Cardiac muscle cell (in vitro differentiated cells and primary cell): ENCODE data around the gene DNMT3A. TPM values are rescaled to one million over a fixed set of nuclear protein-coding genes. Genes with fewer than 3 reads are reported as not detected.

Experiments
- DNase-seq, 2 donors: peaks; one replicate each; pipeline versions ENCODE4 v3.0.0 to v3.0.0-alpha.2; 2010 to 2017; ENCODE audit warnings: low read depth in 1 of 2, low spot score in 1 of 2
- H3K27ac ChIP-seq: fragments of 200-600 bp; sonication (generic); 2 replicates; pipeline ENCODE4 v1.5.1; 2016
- H3K27me3 ChIP-seq: fragments of 200-600 bp; sonication (generic); 2 replicates; pipeline ENCODE4 v1.6.0; 2016; ENCODE audit warnings: control low read depth
- H3K36me3 ChIP-seq: fragments of 200-600 bp; sonication (generic); 2 replicates; pipeline ENCODE4 v1.5.1; 2016; ENCODE audit warnings: control low read depth
- H3K4me1 ChIP-seq: fragments of 200-600 bp; sonication (generic); 2 replicates; pipeline ENCODE4 v1.8.1; 2017; ENCODE audit warnings: low read depth, mild to moderate bottlenecking, mixed run types
- H3K4me3 ChIP-seq: fragments of 200-600 bp; sonication (generic); 2 replicates; pipeline ENCODE4 v1.5.1; 2016; ENCODE audit warnings: mild to moderate bottlenecking
- H3K9me3 ChIP-seq: fragments of 200-600 bp; sonication (generic); 2 replicates; pipeline ENCODE4 v1.5.1; 2017; ENCODE audit warnings: low read depth, mild to moderate bottlenecking, control low read depth
- polyA plus RNA-seq: library from polyadenylated mRNA; unstranded; fragments of >200 nt; fragmentation: Nextera tagmentation; extraction: Ambion mirVana; gene quantifications from 2 replicates; pipeline ENCODE4 v1.2.1, GENCODE V29; 2016
- total RNA-seq: library from RNA; depleted of rRNA; stranded (reverse); fragments of >200 nt; gene quantifications from 2 replicates; pipeline ENCODE4 v1.2.3, GENCODE V29; 2016
- TF ChIP-seq, protein P1 (sequence below): IDR thresholded peaks from 2 replicates; pipeline ENCODE4 v1.5.1; 2012; ENCODE audit warnings: low read depth, mild to moderate bottlenecking, low read length

Gene DNMT3A
- total and polyA plus RNA-seq, 2 experiments from 2014 or later = 52.9 to 116 TPM

DNA sequence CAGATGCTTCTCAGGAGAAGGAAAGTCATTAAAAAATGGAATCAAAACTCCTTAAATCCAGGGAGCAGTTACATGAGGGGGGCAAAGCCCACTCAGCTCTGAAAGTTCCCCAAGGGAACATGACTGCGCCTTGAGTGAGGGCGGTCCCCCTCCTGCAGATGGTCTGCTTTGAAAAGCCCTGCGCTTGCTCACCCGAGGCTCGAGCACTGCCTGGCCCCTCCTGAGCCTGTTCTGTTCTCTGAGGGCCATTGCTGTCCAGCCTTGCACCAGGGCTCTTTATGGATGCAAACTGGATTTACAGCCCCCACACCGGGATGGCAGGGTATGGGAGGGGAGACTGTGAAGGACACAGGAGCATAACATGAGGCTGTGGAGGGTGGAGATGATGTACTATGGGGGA lies 37.8 kb upstream of the DNMT3A start:
- TF ChIP-seq, protein P1, sequence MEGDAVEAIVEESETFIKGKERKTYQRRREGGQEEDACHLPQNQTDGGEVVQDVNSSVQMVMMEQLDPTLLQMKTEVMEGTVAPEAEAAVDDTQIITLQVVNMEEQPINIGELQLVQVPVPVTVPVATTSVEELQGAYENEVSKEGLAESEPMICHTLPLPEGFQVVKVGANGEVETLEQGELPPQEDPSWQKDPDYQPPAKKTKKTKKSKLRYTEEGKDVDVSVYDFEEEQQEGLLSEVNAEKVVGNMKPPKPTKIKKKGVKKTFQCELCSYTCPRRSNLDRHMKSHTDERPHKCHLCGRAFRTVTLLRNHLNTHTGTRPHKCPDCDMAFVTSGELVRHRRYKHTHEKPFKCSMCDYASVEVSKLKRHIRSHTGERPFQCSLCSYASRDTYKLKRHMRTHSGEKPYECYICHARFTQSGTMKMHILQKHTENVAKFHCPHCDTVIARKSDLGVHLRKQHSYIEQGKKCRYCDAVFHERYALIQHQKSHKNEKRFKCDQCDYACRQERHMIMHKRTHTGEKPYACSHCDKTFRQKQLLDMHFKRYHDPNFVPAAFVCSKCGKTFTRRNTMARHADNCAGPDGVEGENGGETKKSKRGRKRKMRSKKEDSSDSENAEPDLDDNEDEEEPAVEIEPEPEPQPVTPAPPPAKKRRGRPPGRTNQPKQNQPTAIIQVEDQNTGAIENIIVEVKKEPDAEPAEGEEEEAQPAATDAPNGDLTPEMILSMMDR = no peak
- Histone ChIP-seq H3K27me3 (no peaks in the 10 kb centered on the region), H3K4me1 (peaks cover 6% of the 10 kb centered on the region), H3K27ac (no peak overlapping the region), H3K4me3 (no peak overlapping the region), H3K36me3 (no peaks in the 10 kb centered on the region), H3K9me3 (no peaks in the 10 kb centered on the region)
- DNase-seq = no peak

DNA sequence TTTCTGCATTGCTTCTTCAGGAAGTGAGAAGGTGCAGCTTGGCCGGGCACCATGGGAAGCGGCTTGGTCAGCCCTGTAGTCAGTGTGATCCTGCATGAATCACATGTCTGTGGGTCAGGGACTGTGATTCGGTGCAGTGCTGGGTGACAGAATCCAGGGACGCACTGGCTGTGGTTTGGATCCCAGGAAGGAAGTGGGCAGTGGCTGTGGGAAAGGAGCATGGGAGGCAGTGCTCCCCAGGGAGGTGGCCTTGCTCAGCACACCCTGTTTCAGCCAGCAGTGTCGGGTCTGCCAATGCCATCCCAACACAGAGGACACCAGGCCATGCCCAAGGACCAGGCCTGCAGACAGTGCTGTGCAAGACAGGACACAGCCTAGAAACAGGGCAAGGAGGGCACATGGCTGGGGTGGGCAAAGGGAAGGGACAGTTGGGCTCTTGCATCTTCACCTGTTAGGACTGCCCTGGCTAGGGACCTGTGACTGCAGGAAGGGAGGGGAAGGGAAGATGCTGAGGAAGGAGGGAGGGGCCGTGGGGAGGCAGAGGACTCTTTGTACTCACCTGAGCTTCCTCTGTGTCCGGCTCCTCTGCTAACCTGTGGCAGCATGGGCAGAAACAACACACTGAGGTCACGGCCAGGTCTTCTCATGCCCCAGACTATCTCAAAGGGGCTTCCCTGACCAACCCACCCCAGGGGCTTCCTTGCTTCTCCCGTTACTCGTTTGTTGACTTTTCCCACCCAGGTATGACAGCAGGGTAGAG lies 37.2 kb upstream of the DNMT3A start:
- no peak overlapping the region for H3K4me3 ChIP-seq

DNA sequence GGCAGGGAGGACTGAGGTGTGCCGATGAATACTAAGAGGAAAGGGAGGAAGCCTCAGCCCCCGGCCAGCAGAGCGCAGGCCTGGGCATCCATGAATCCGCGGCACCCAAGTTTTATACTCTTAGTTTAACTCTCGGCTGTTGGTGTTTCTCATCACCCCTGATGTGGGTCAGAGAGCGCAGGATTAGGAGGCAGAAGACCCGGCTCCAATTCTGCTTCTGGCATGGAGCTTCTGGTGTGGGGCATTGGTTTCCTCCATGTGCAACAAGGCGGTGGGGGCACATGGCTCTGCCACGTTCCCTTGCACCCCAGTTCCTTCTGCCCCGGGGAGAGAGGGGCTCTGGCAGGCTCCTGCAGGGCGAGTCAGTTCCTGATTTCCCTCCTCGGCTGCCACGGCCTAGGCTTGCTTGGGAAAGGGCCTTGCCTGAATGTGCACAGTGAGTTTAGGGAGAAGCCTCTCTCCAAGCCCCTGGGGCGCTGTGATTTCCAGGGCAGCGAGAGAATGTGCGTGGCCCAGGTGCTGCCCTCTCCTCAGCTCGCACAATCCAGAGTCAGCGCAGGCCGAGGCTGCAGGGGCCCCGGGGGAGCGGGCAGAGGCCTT lies 36.2 kb upstream of the DNMT3A start:
- no peaks in the 10 kb centered on the region for H3K36me3 ChIP-seq
- TF ChIP-seq, protein P1 = no peak
- peaks cover 6% of the 10 kb centered on the region for H3K4me1 ChIP-seq
- no peaks in the 10 kb centered on the region for H3K9me3 ChIP-seq
- no peak overlapping the region for H3K27ac ChIP-seq
- no peak overlapping the region for H3K4me3 ChIP-seq
- no peaks in the 10 kb centered on the region for H3K27me3 ChIP-seq
- no peak for DNase-seq

More for the DNA sequence above, 37.2 kb upstream of the DNMT3A start:
- peaks cover 6% of the 10 kb centered on the region for H3K4me1 ChIP-seq
- TF ChIP-seq, protein P1 = no peak
- no peaks in the 10 kb centered on the region for H3K9me3 ChIP-seq
- no peaks in the 10 kb centered on the region for H3K27me3 ChIP-seq
- H3K27ac ChIP-seq = no peak overlapping the region
- H3K36me3 ChIP-seq = no peaks in the 10 kb centered on the region
- no peak for DNase-seq

DNA sequence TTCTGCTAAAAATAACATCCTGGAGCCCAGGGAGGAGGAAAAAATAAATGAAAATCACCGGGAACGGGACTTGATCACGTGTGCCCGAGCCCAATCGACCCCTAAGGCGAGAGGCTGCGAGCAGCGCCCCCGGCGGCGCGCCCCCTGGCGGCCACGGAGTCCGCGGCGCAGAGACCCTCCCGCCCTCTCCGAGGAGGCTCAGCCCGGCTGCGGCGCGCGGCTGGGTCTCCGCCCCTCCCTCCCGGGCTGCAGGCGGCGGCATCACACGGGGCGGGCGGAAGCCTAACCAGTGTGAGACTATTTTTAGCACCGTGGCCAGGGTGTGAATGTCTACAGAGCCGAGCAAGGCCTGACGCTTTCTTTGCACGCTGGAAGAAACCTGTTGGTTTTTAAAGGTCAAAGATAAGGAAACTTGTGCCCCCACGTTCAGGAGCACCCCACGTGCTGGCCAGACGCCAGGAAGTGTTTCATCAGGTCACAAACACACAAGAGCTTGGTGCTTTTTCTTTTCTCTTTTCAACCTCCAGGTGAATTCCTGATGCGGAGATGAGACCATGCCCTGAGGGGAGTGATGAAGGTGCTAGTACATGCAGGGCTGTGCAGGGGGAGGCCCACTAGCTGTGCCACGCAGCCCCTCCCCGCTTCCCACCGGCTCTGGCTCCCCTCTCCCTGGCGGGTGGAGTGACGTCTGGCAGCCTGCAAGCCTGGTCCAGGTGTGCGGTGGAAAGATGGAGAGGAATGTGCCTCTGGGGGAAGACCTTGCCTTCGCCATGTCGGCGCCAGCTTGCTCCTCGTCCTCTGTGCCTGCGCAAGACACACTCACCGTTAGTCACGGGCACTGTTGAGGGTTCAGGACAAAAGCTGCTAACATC lies 35.3 kb upstream of the DNMT3A start:
- H3K4me1 ChIP-seq = peaks cover 6% of the 10 kb centered on the region
- no peaks in the 10 kb centered on the region for H3K9me3 ChIP-seq
- TF ChIP-seq, protein P1 = peak; percentile 80
- H3K4me3 ChIP-seq = no peak overlapping the region
- H3K27me3 ChIP-seq = no peaks in the 10 kb centered on the region
- H3K27ac ChIP-seq = peak overlapping the region; percentile 75
- no peaks in the 10 kb centered on the region for H3K36me3 ChIP-seq
- peak; percentile 94 to 96 for DNase-seq

DNA sequence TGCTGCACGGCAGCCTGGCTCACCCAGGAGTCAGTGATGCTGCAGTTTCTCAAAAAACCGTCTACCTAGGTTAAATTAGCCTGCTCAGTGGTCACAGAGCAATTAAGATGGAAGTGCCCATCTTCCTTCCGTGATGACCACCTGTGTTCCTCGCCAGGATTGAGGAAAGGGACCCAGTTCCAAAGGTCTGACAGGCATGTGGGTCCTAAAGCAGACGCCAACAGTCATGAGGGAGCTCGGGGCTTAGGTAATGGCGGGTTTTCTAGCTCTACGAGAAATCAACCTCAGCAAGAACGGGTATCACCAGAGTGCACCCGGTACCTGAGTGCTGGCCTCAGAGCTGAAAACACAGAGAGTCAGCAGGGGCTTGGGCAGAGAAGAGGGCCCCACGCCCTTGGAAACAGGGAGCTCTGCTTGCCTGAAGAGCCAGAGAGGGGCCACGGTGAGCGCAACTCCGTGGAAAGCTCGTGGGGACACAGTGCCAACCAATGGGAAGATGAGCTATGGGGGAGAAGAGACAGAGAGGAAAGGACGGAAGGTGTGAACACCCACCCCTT lies 34.3 kb upstream of the DNMT3A start:
- H3K27me3 ChIP-seq = no peaks in the 10 kb centered on the region
- H3K4me1 ChIP-seq = peaks cover 6% of the 10 kb centered on the region
- no peaks in the 10 kb centered on the region for H3K36me3 ChIP-seq
- no peak overlapping the region for H3K4me3 ChIP-seq
- TF ChIP-seq, protein P1 = no peak
- DNase-seq = no peak
- no peak overlapping the region for H3K27ac ChIP-seq
- no peaks in the 10 kb centered on the region for H3K9me3 ChIP-seq
